GM23338 (cell line): ENCODE measurements around the gene TBX2. TPM values are rescaled to one million over a fixed set of nuclear protein-coding genes. Genes with fewer than 3 reads are reported as not detected.

ENCODE experiments used
- ATAC-seq: fragments of 200-7000 bp; cut with Tn5 transposase; 3 replicates; pipeline ENCODE4 v1.9.1; 2020
- DNase-seq: peaks from one replicate; pipeline ENCODE4 v3.0.0-alpha.2; 2015; ENCODE audit warnings: low spot score
- H2AFZ ChIP-seq: fragments of 200-600 bp; sonication (generic); 2 replicates; pipeline ENCODE4 v1.8.0; 2016; ENCODE audit warnings: antibody characterized with exemption, mild to moderate bottlenecking, moderate library complexity
- H3F3A ChIP-seq: fragments of 200-600 bp; sonication (generic); replicated peaks from 2 replicates; pipeline ENCODE4 v1.8.0; 2017; ENCODE audit warnings: antibody characterized with exemption, mixed run types, low read depth
- H3K27ac ChIP-seq: fragments of 200-600 bp; sonication (generic); 2 replicates; pipeline ENCODE4 v1.6.1; 2016; ENCODE audit warnings: low read depth
- H3K27me3 ChIP-seq: fragments of 200-600 bp; sonication (generic); 2 replicates; pipeline ENCODE4 v1.8.0; 2016; ENCODE audit warnings: mild to moderate bottlenecking, mixed run types, moderate library complexity; ENCODE audit not compliant: insufficient read depth
- H3K36me3 ChIP-seq: fragments of 200-600 bp; sonication (generic); 2 replicates; pipeline ENCODE4 v1.8.0; 2016; ENCODE audit warnings: mild to moderate bottlenecking; ENCODE audit not compliant: insufficient read depth
- H3K4me1 ChIP-seq: fragments of 200-600 bp; sonication (generic); 2 replicates; pipeline ENCODE4 v1.8.0; 2016; ENCODE audit warnings: mild to moderate bottlenecking, moderate library complexity; ENCODE audit not compliant: insufficient read depth
- H3K4me2 ChIP-seq: fragments of 200-600 bp; sonication (generic); 2 replicates; pipeline ENCODE4 v1.7.1; 2017; ENCODE audit warnings: mixed run types
- H3K4me3 ChIP-seq: fragments of 200-600 bp; sonication (generic); 2 replicates; pipeline ENCODE4 v1.6.1; 2016; ENCODE audit warnings: mixed run types
- H3K79me2 ChIP-seq: fragments of 200-600 bp; sonication (generic); replicated peaks from 2 replicates; pipeline ENCODE4 v1.8.0; 2017; ENCODE audit warnings: mild to moderate bottlenecking; ENCODE audit not compliant: insufficient read depth
- H3K9me2 ChIP-seq: fragments of 200-600 bp; sonication (generic); 2 replicates; pipeline ENCODE4 v1.8.0; 2017; ENCODE audit not compliant: insufficient read depth
- H4K20me1 ChIP-seq: fragments of 200-600 bp; sonication (generic); replicated peaks from 2 replicates; pipeline ENCODE4 v1.8.0; 2017; ENCODE audit warnings: mild to moderate bottlenecking; ENCODE audit not compliant: insufficient read depth
- H3K27ac Mint-ChIP-seq: 2 replicates; pipeline ENCODE4 v1.8.0; 2020; ENCODE audit warnings: inconsistent platforms, mild to moderate bottlenecking, moderate library complexity, mixed read lengths
- H3K27me3 Mint-ChIP-seq: 3 replicates; pipeline ENCODE4 v1.8.0; 2022; ENCODE audit warnings: low read depth, mild to moderate bottlenecking, moderate library complexity, mixed read lengths, inconsistent platforms; ENCODE audit not compliant: insufficient read depth, poor library complexity
- H3K36me3 Mint-ChIP-seq: 3 replicates; pipeline ENCODE4 v1.8.0; 2021; ENCODE audit warnings: low read depth, mild to moderate bottlenecking, inconsistent platforms, moderate library complexity, mixed read lengths
- H3K4me1 Mint-ChIP-seq: 3 replicates; pipeline ENCODE4 v1.8.0; 2020; ENCODE audit warnings: mild to moderate bottlenecking, inconsistent platforms, mixed read lengths
- H3K4me3 Mint-ChIP-seq: 3 replicates; pipeline ENCODE4 v1.8.0; 2021; ENCODE audit warnings: moderate library complexity, mild to moderate bottlenecking, inconsistent platforms, mixed read lengths
- H3K9me3 Mint-ChIP-seq: 3 replicates; pipeline ENCODE4 v1.8.0; 2020; ENCODE audit warnings: moderate library complexity, mild to moderate bottlenecking, inconsistent platforms, mixed read lengths
- ETS1 ChIP-seq: IDR thresholded peaks from 2 replicates; pipeline ENCODE4 v1.6.1; 2016; ENCODE audit warnings: antibody characterized with exemption
- EZH2 ChIP-seq: fragments of 200-600 bp; sonication (generic); IDR thresholded peaks from one replicate; pipeline ENCODE4 v1.8.0; 2017; ENCODE audit warnings: antibody characterized with exemption, mild to moderate bottlenecking, low read depth; ENCODE audit not compliant: unreplicated experiment
- EZH2phosphoT487 ChIP-seq: fragments of 200-600 bp; sonication (generic); IDR thresholded peaks from one replicate; pipeline ENCODE4 v1.8.1; 2018; ENCODE audit warnings: antibody characterized with exemption; ENCODE audit not compliant: unreplicated experiment
- JUNB ChIP-seq: IDR thresholded peaks from one replicate; pipeline ENCODE4 v1.6.1; 2016; ENCODE audit warnings: antibody characterized with exemption; ENCODE audit not compliant: unreplicated experiment
- REST ChIP-seq: IDR thresholded peaks from one replicate; pipeline ENCODE4 v1.6.1; 2018; ENCODE audit warnings: antibody characterized with exemption; ENCODE audit not compliant: unreplicated experiment
- polyA plus RNA-seq: library from polyadenylated mRNA; unstranded; fragments of >200 nt; fragmentation: Nextera tagmentation; extraction: Ambion mirVana; gene quantifications from 2 replicates; pipeline ENCODE4 v1.2.1, GENCODE V29; 2016
- total RNA-seq: library from RNA; depleted of rRNA; stranded (reverse); fragments of >200 nt; shearing (Covaris generic); gene quantifications from 2 replicates; pipeline ENCODE4 v1.2.3, GENCODE V29; 2014

Gene TBX2
- total and polyA plus RNA-seq, 2 experiments from 2014 or later = not detected

- peak overlapping the region; percentile 42; the same call in 2 of the 3 replicates for H3K4me3 Mint-ChIP-seq
- peak; percentile 70 for TF ChIP-seq EZH2phosphoT487
- TF ChIP-seq ETS1 = no peak
- TF ChIP-seq EZH2 = peak; percentile 97
- no peak overlapping the region for H3K27ac Mint-ChIP-seq
- ATAC-seq = no peak
- H3K9me3 Mint-ChIP-seq = peaks cover 8% of the 10 kb centered on the region; the same call in 2 of the 3 replicates
- Histone ChIP-seq H3F3A (peaks cover 10% of the 10 kb centered on the region; the same call in 1 of the 2 replicates), H2AFZ (no peak overlapping the region), H3K4me3 (0 out of 2 replicates have a peak overlapping the region, but pooled peaks have one; percentile 23), H3K9me2 (no peaks in the 10 kb centered on the region), H4K20me1 (peaks cover 18% of the 10 kb centered on the region), H3K4me1 (peaks cover 21% of the 10 kb centered on the region; the same call in 1 of the 2 replicates), H3K79me2 (no peaks in the 10 kb centered on the region), H3K27ac (no peak overlapping the region), H3K27me3 (peaks cover 100% of the 10 kb centered on the region), H3K36me3 (no peaks in the 10 kb centered on the region), H3K4me2 (peak overlapping the region; percentile 32; the same call in 1 of the 2 replicates)
- peaks cover 32% of the 10 kb centered on the region for H3K4me1 Mint-ChIP-seq
- no peak for DNase-seq
- H3K36me3 Mint-ChIP-seq = peaks cover 3% of the 10 kb centered on the region; the same call in 1 of the 3 replicates
- peaks cover 89% of the 10 kb centered on the region for H3K27me3 Mint-ChIP-seq
These were observed 1.2 kb downstream of the TBX2 start for GRCh38 chr17:61400717-61401388.

GRCh38 chr17:61401389-61402072, 1.9 kb downstream of the TBX2 start:
- H2AFZ ChIP-seq = no peak overlapping the region
- Mint-ChIP-seq H3K27ac (no peak overlapping the region), H3K4me1 (peaks cover 36% of the 10 kb centered on the region), H3K4me3 (no peak overlapping the region), H3K9me3 (peaks cover 8% of the 10 kb centered on the region; the same call in 2 of the 3 replicates), H3K27me3 (peaks cover 91% of the 10 kb centered on the region), H3K36me3 (peaks cover 3% of the 10 kb centered on the region; the same call in 1 of the 3 replicates)
- peaks cover 18% of the 10 kb centered on the region for H4K20me1 ChIP-seq
- peaks cover 100% of the 10 kb centered on the region for H3K27me3 ChIP-seq
- DNase-seq = no peak
- peaks cover 10% of the 10 kb centered on the region; the same call in 1 of the 2 replicates for H3F3A ChIP-seq
- no peaks in the 10 kb centered on the region for H3K79me2 ChIP-seq
- peak overlapping the region; percentile 43 for H3K4me2 ChIP-seq
- H3K4me3 ChIP-seq = 0 out of 2 replicates have a peak overlapping the region, but pooled peaks have one; percentile 23
- TF ChIP-seq REST = no peak
- peak; percentile 81 for TF ChIP-seq EZH2
- TF ChIP-seq JUNB = no peak
- no peaks in the 10 kb centered on the region for H3K36me3 ChIP-seq
- H3K27ac ChIP-seq = no peak overlapping the region
- ATAC-seq = no peak
- H3K4me1 ChIP-seq = peaks cover 21% of the 10 kb centered on the region; the same call in 1 of the 2 replicates
- H3K9me2 ChIP-seq = no peaks in the 10 kb centered on the region
